22Rv1 (cell line): ENCODE data around the gene ZNF181.

ENCODE experiments used
- ZFX ChIP-seq: fragments of 450-650 bp; IDR thresholded peaks from 2 replicates; pipeline ENCODE4 v1.6.1; 2017; ENCODE audit warnings: antibody characterized with exemption, borderline replicate concordance
- TF ChIP-seq, protein P1 (sequence below): fragments of 450-650 bp; IDR thresholded peaks from 2 replicates; pipeline ENCODE4 v1.5.1; 2017; ENCODE audit warnings: mild to moderate bottlenecking

DNA sequence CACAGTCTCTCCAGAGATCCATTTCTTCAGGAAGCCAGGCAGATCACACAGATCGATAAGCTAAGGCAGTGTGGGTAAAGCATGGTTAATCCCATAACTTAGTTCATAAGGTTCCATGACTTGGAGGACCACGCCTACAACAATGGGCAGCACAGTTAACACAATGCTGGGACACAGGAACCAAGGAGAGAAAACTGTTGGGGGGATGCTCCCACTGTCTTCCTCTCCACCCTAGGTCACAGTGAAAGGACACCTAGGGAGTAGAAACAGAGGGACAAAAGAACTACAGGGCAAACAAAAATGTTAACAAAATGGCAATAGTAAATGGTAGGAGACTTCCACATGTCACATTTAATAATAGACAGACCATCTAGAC, 20.8 kb upstream of the ZNF181 start:
- TF ChIP-seq, protein P1, sequence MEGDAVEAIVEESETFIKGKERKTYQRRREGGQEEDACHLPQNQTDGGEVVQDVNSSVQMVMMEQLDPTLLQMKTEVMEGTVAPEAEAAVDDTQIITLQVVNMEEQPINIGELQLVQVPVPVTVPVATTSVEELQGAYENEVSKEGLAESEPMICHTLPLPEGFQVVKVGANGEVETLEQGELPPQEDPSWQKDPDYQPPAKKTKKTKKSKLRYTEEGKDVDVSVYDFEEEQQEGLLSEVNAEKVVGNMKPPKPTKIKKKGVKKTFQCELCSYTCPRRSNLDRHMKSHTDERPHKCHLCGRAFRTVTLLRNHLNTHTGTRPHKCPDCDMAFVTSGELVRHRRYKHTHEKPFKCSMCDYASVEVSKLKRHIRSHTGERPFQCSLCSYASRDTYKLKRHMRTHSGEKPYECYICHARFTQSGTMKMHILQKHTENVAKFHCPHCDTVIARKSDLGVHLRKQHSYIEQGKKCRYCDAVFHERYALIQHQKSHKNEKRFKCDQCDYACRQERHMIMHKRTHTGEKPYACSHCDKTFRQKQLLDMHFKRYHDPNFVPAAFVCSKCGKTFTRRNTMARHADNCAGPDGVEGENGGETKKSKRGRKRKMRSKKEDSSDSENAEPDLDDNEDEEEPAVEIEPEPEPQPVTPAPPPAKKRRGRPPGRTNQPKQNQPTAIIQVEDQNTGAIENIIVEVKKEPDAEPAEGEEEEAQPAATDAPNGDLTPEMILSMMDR = no peak
- TF ChIP-seq ZFX = no peak
